OCI-M2 (cell line): Measurements from ENCODE around the gene CFDP1.

ENCODE experiments used
- DNase-seq: peaks from one replicate; lab custom pipeline; 2025; ENCODE audit not compliant: unreplicated experiment; lab: John Stamatoyannopoulos, UW

CFDP1 gene

GRCh38 chr16:75415169-75415905, 18.0 kb downstream of the CFDP1 start:
- no peak for DNase-seq

- DNase-seq, result no peak
These were observed 19.4 kb downstream of the CFDP1 start for GRCh38 chr16:75413951-75414350.

DNA sequence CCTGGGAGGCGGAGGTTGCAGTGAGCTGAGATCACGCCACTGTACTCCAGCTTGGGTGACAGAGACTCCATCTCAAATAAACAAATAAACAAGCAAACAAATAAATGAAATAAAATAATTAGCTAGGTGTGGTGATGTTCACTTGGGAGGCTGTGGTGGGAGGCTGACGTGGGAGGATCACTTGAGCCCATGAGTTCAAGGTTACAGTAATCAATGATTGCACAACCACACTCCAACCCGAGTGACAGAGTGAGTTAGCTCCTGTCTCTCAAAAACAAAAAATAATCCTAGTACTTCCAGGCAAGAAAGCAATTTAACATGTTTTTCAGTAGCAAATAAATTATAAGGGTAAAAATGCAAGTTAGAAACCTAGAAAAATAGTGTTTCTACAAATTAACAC, 26.4 kb downstream of the CFDP1 start:
- DNase-seq, result no peak

DNA sequence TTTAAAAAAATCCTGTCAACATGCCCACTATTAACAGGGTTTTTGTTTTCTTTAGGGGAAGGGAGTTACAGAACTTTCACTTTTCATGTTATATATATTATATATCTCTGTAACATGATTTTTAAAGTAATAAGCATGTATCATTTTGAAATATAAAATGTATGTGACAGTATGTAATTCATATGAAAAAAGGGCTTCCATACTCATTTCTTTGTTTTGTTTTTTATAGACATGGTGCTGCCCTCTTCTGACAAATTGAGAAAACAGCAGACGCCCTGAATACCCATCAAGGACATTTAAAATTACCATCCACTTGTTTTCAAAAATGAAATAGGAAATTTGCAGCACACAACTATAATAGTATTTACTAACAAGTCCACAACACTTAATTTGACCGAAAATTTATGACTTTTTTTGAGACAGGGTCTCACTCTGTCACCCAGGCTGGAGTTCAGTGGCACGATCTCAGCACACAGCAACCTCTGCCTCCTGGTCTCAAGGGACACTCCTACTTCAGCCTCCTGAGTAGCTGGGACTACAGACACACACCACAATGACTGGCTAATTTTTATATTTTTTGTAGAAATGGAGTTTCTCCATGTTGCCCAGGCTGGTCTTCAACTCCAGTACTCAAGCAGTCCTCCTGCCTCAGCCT, 30.4 kb downstream of the CFDP1 start:
- DNase-seq, result no peak

DNA sequence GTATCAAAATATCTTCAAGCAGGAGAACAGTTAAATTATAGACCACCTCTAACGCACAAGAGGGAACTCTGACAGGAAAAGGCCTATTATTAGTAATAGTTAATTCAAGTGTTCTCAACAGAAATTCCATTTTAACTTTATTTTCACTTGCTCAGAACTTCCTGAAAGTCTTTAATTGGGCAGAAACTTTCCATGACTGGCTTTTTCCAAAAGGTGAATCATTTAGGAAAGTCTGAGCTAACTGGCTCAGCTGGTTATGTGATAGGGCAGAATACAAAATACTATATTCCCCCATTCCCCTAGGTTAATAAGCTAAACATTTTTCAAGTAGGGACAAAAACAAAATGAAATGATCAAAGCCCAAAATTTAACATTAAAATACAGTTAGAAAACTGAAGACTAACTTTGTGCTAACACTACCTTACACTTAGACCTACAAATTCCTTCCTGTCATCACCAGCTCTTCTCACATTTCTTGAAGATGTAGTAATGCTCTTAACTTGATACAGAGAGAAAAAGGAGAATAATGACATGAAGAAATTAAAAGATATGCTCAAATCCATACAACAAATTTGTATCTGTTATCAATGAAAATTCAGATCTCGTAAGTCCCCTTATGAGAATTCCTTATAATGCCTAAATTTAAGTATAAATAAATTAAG, 31.0 kb downstream of the CFDP1 start:
- DNase-seq, result no peak

- no peak for DNase-seq
These were observed 31.6 kb downstream of the CFDP1 start for GRCh38 chr16:75401691-75402090.

- DNase-seq, result no peak
These were observed 35.0 kb downstream of the CFDP1 start for GRCh38 chr16:75398333-75398732.

- DNase-seq, result no peak
These were observed 38.4 kb downstream of the CFDP1 start for GRCh38 chr16:75394941-75395340.

- no peak for DNase-seq
These were observed 40.4 kb downstream of the CFDP1 start for GRCh38 chr16:75392906-75393305.

DNA sequence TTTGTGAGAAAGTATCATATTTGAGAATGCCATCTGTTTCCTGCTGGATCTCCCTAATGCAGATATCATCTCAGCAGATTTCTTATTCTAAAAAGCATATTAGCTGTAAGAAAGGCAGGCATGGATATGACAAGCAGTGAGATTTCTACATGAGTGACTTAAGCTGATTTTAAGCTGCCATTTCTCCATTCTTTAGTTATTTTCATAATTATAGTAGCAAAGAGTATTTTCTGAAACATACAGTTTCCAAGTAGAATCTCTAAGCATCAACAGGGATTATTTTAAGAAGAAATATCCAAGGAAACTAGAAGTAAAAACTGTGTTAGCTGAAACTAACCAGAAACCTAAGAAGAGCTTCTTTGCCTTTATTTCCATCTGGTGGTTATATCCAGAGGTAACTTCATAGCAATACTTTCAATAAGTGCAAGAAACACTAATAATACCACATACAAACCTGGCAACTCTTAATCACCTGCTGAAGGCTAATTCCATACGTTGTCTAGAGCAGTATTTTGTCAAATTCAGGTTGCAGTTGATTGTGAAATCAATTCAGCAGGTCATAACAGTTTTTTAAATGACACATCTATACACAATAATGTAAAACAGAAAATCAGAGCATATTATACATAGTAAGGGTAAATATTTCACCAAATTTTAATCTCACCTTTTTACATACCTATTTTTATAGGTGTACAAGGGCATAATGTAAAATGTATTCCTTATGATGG, 42.2 kb downstream of the CFDP1 start:
- no peak for DNase-seq

GRCh38 chr16:75389096-75389690, 44.1 kb downstream of the CFDP1 start:
- DNase-seq, result no peak

DNA sequence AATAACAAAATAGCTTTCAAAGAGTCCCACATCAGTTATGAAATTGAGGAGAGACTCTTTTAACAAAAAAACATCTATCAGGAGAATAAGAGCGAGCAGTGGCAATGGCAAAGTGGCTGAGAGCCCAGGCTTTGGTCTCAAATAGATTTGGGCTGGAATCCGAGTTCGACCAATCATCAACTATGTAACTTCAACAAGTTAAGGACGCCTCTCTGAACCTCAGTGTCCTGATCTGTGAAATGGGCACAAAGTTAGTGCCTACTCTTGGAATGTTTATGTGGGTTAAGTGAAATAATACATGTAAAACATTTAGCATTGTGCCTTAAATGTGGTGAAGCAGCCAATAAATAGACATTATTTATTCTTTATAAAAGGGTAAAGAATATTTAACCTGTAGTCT, 45.4 kb downstream of the CFDP1 start:
- DNase-seq, result no peak

GRCh38 chr16:75385507-75386152, 47.7 kb downstream of the CFDP1 start:
- no peak for DNase-seq

DNA sequence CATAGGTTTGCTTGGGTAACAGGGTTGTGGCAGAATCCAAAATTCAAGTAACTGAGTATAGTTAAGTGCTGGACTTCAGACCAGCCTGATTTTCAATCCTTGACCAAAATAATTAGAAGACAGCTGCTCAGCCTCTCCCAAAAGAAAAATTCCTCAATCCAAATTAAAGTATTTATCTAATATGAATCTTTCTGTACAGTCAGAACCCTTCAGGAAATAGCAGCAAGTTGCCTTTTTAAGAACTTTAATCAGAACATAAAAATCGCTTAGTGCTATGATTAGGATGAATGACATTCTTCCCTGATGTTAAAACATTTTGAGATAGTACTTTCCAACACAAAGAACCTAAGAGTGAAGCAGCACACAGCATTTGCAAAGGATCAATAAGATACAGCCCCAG, 50.2 kb downstream of the CFDP1 start:
- no peak for DNase-seq

DNA sequence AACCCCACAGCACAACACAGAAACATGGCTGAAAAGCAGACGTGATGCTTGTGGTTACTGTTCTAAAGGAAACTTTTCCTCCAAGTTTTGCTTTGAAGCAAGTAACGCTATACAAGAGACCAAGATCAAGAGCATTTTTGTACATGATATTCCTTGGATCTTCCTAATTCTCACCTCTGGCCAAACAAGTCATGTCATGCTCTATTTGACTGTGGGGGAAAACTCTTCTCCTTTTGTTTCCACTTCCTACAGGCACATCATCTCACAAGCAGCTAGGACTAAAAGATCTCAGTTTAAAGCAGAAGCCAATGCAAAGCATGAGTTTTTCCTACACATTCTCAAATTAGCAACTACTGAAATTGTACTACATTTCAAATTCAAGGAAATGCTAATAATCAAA, 50.7 kb downstream of the CFDP1 start:
- no peak for DNase-seq

DNA sequence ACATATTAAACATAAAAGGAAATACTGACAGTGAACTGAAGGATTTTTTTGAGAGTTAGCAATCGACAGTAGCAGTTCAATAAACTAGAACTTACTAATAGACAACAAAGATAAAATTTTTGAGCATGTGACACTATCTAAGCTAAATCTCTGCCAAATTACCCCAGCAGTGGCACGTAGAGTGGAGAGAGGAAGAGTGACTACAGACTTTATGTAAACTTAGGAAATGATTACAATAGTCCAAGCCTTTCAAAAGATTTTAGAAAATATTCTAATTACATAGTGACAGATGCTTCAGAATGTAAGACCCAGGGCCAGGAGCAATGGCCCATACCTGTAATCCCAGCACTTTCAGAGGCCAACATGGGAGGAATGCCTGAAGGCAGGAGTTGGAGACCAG, 52.4 kb downstream of the CFDP1 start:
- no peak for DNase-seq

DNA sequence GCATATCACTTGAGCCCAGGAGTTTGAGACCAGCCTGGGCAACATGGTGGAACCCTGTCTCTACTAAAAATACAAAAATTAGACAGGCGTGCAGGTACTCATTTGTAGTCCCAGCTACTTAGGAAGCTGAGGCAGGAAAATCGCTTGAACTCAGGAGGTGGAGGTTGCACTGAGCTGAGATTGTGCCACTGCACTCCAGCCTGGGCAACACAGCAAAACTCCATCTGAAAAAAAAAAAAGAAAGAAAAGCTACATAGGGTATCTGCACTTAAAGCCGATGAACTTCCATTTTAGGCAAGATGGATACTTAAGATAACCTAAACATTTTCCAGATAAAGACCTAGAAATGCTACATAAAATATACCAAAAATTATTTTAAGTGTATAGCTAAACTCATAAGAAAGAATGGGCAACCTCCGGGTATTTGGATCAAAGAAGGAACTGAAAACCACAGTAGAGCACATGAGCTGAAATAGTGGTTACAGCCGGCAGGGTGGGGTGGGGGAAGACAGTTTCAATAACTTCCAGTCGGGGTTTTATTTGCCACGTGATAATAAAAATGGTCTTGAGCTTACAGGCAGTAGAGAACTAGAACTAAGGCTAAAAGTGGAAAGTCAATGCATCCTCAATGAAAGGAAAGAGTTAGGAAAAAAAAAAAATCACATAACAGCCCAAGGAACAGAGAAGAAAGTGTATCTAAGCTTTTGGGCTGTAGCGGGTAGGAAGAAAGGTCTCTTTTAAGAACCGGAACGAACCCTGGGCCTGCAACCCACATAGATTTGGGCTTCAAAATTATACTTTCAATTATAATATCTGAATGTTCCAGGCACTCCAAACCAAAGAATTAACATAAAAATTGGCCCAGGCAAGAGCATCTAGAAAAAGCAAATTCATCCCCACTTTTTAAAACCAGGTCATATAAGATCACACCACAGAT, 53.1 kb downstream of the CFDP1 start:
- no peak for DNase-seq

- no peak for DNase-seq
These were observed 54.0 kb downstream of the CFDP1 start for GRCh38 chr16:75379339-75379738.

GRCh38 chr16:75378616-75379015, 54.7 kb downstream of the CFDP1 start:
- no peak for DNase-seq
